Measurements from ENCODE around the gene STX4.

The STX4 gene

GRCh38 chr16:31086629-31086906 is 53.2 kb downstream of the STX4 start:
- no peak for DNase-seq

- no peak for DNase-seq
Observed at GRCh38 chr16:31087481-31087880, 54.1 kb downstream of the STX4 start.

- DNase-seq = no peak
Observed at GRCh38 chr16:31087971-31088370, 54.6 kb downstream of the STX4 start.

DNA sequence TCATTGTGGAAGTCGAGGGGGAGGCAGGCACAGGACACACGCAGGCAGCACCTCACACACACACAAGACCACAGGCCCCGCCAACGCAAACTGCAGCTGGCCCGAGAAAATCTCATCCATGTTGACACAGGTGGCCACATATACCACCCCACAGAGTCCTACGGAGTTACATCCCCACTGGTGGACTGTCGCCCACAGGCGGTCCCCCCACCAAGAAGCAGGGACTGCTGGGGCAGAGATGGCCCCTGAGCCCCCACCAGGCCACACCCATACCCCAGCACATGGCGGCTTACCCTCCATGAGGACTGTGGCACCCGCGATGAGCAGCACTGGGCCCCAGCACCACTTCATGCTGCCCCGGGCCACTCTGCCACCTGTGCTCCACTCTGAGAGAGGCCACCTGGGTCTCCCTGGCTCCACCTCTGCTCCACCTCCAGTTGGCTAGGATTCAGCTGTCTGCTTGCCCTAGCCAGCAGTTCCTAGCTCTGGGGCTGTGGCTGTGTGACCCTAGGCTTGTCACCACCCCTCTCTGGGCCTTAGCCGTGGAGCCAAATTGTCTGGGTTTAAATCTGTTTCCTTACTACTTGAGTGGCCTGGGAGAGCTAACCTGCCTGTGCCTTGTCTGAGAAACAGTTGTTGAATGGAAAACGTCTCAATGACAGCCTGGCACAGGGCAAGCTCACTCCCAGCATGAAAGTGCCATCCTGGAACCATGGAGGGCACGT is 55.3 kb downstream of the STX4 start, which contains the start of gene PRSS53:
PRSS53 (minus strand) TSS at position 485 of the 725 bp plus-strand sequence; CDS start at position 351, 134 bp downstream.
- DNase-seq = no peak

GRCh38 chr16:31089199-31089598 is 55.8 kb downstream of the STX4 start:
- DNase-seq = no peak
